ENCODE results near the gene ZFYVE19.

The ZFYVE19 gene

GRCh38 chr15:40770147-40770721 is 36.7 kb upstream of the ZFYVE19 start:
- H3K36me3 Mint-ChIP-seq: peaks cover 3% of the 10 kb centered on the region
- H3K9me3 Mint-ChIP-seq (ENCODE audit: low read depth): no peaks in the 10 kb centered on the region
- no peaks in the 10 kb centered on the region for H3K27me3 Mint-ChIP-seq
- H3K27ac Mint-ChIP-seq: peak overlapping the region; percentile 95
- H3K4me1 Mint-ChIP-seq (ENCODE audit: low read depth): peaks cover 28% of the 10 kb centered on the region
- peak overlapping the region; percentile 79 for H3K4me3 Mint-ChIP-seq

- no peak overlapping the region for H3K4me3 Mint-ChIP-seq
- H3K27ac Mint-ChIP-seq: peak overlapping the region; percentile 72
These were observed 35.6 kb upstream of the ZFYVE19 start for GRCh38 chr15:40771242-40771641.

GRCh38 chr15:40772014-40772413 is 34.9 kb upstream of the ZFYVE19 start:
- H3K36me3 Mint-ChIP-seq: peaks cover 9% of the 10 kb centered on the region
- H3K27me3 Mint-ChIP-seq: no peaks in the 10 kb centered on the region
- no peak overlapping the region for H3K4me3 Mint-ChIP-seq
- H3K9me3 Mint-ChIP-seq (ENCODE audit: low read depth): no peaks in the 10 kb centered on the region
- H3K4me1 Mint-ChIP-seq (ENCODE audit: low read depth): peaks cover 23% of the 10 kb centered on the region
- H3K27ac Mint-ChIP-seq: peak overlapping the region; percentile 22

More at GRCh38 chr15:40771242-40771641, 35.6 kb upstream of the ZFYVE19 start:
- Mint-ChIP-seq H3K9me3 (ENCODE audit: low read depth) (no peaks in the 10 kb centered on the region), H3K27me3 (no peaks in the 10 kb centered on the region), H3K4me1 (ENCODE audit: low read depth) (peaks cover 20% of the 10 kb centered on the region), H3K36me3 (peaks cover 3% of the 10 kb centered on the region)

GRCh38 chr15:40773496-40773895 is 33.4 kb upstream of the ZFYVE19 start:
- Mint-ChIP-seq H3K4me3 (no peak overlapping the region), H3K27me3 (no peaks in the 10 kb centered on the region), H3K9me3 (ENCODE audit: low read depth) (no peaks in the 10 kb centered on the region), H3K36me3 (peaks cover 9% of the 10 kb centered on the region), H3K27ac (no peak overlapping the region), H3K4me1 (ENCODE audit: low read depth) (peaks cover 20% of the 10 kb centered on the region)

- Mint-ChIP-seq H3K4me3 (no peak overlapping the region), H3K9me3 (ENCODE audit: low read depth) (no peaks in the 10 kb centered on the region), H3K27ac (no peak overlapping the region), H3K27me3 (no peaks in the 10 kb centered on the region), H3K36me3 (peaks cover 9% of the 10 kb centered on the region), H3K4me1 (ENCODE audit: low read depth) (peaks cover 16% of the 10 kb centered on the region)
These were observed 33.0 kb upstream of the ZFYVE19 start for GRCh38 chr15:40773902-40774301.

GRCh38 chr15:40775007-40775406 is 31.9 kb upstream of the ZFYVE19 start:
- Mint-ChIP-seq H3K36me3 (peaks cover 9% of the 10 kb centered on the region), H3K4me1 (ENCODE audit: low read depth) (peaks cover 9% of the 10 kb centered on the region), H3K4me3 (no peak overlapping the region), H3K27ac (no peak overlapping the region), H3K27me3 (no peaks in the 10 kb centered on the region), H3K9me3 (ENCODE audit: low read depth) (no peaks in the 10 kb centered on the region)

- H3K36me3 Mint-ChIP-seq: peaks cover 9% of the 10 kb centered on the region
- no peak overlapping the region for H3K4me3 Mint-ChIP-seq
- no peaks in the 10 kb centered on the region for H3K9me3 Mint-ChIP-seq (ENCODE audit: low read depth)
- H3K27ac Mint-ChIP-seq: no peak overlapping the region
- peaks cover 6% of the 10 kb centered on the region for H3K4me1 Mint-ChIP-seq (ENCODE audit: low read depth)
- no peaks in the 10 kb centered on the region for H3K27me3 Mint-ChIP-seq
These were observed 31.0 kb upstream of the ZFYVE19 start for GRCh38 chr15:40775740-40776536.

- H3K36me3 Mint-ChIP-seq: peaks cover 9% of the 10 kb centered on the region
- H3K27me3 Mint-ChIP-seq: no peaks in the 10 kb centered on the region
- H3K4me1 Mint-ChIP-seq (ENCODE audit: low read depth): peaks cover 6% of the 10 kb centered on the region
- H3K4me3 Mint-ChIP-seq: no peak overlapping the region
- no peaks in the 10 kb centered on the region for H3K9me3 Mint-ChIP-seq (ENCODE audit: low read depth)
- H3K27ac Mint-ChIP-seq: no peak overlapping the region
These were observed 30.2 kb upstream of the ZFYVE19 start for GRCh38 chr15:40776537-40777141.

GRCh38 chr15:40782609-40783227 is 24.2 kb upstream of the ZFYVE19 start:
- H3K27me3 Mint-ChIP-seq: no peaks in the 10 kb centered on the region
- no peak overlapping the region for H3K4me3 Mint-ChIP-seq
- no peaks in the 10 kb centered on the region for H3K9me3 Mint-ChIP-seq (ENCODE audit: low read depth)
- H3K36me3 Mint-ChIP-seq: no peaks in the 10 kb centered on the region
- H3K4me1 Mint-ChIP-seq (ENCODE audit: low read depth): peaks cover 19% of the 10 kb centered on the region
- no peak overlapping the region for H3K27ac Mint-ChIP-seq

- no peaks in the 10 kb centered on the region for H3K27me3 Mint-ChIP-seq
- H3K27ac Mint-ChIP-seq: no peak overlapping the region
- no peaks in the 10 kb centered on the region for H3K36me3 Mint-ChIP-seq
- peaks cover 29% of the 10 kb centered on the region for H3K4me1 Mint-ChIP-seq (ENCODE audit: low read depth)
- H3K4me3 Mint-ChIP-seq: no peak overlapping the region
- no peaks in the 10 kb centered on the region for H3K9me3 Mint-ChIP-seq (ENCODE audit: low read depth)
These were observed 21.7 kb upstream of the ZFYVE19 start for GRCh38 chr15:40785164-40785563.

GRCh38 chr15:40785814-40786213 is 21.1 kb upstream of the ZFYVE19 start:
- H3K4me3 Mint-ChIP-seq: no peak overlapping the region
- H3K27ac Mint-ChIP-seq: no peak overlapping the region
- H3K36me3 Mint-ChIP-seq: no peaks in the 10 kb centered on the region
- H3K27me3 Mint-ChIP-seq: no peaks in the 10 kb centered on the region
- H3K4me1 Mint-ChIP-seq (ENCODE audit: low read depth): peaks cover 29% of the 10 kb centered on the region
- no peaks in the 10 kb centered on the region for H3K9me3 Mint-ChIP-seq (ENCODE audit: low read depth)

GRCh38 chr15:40787344-40787841 is 19.5 kb upstream of the ZFYVE19 start:
- peak overlapping the region; percentile 73 for H3K27ac Mint-ChIP-seq
- H3K4me3 Mint-ChIP-seq: peak overlapping the region; percentile 41
- H3K36me3 Mint-ChIP-seq: no peaks in the 10 kb centered on the region

GRCh38 chr15:40787991-40788390 is 18.9 kb upstream of the ZFYVE19 start:
- Mint-ChIP-seq H3K36me3 (no peaks in the 10 kb centered on the region), H3K4me1 (ENCODE audit: low read depth) (peaks cover 27% of the 10 kb centered on the region), H3K9me3 (ENCODE audit: low read depth) (no peaks in the 10 kb centered on the region), H3K27ac (peak overlapping the region; percentile 73), H3K4me3 (no peak overlapping the region), H3K27me3 (no peaks in the 10 kb centered on the region)

More at GRCh38 chr15:40787344-40787841, 19.5 kb upstream of the ZFYVE19 start:
- peaks cover 30% of the 10 kb centered on the region for H3K4me1 Mint-ChIP-seq (ENCODE audit: low read depth)
- no peaks in the 10 kb centered on the region for H3K27me3 Mint-ChIP-seq
- no peaks in the 10 kb centered on the region for H3K9me3 Mint-ChIP-seq (ENCODE audit: low read depth)

- H3K36me3 Mint-ChIP-seq: peaks cover 2% of the 10 kb centered on the region
- H3K9me3 Mint-ChIP-seq (ENCODE audit: low read depth): no peaks in the 10 kb centered on the region
These were observed 17.8 kb upstream of the ZFYVE19 start for GRCh38 chr15:40789119-40789518.

GRCh38 chr15:40789999-40790398 is 16.9 kb upstream of the ZFYVE19 start:
- H3K9me3 Mint-ChIP-seq (ENCODE audit: low read depth): no peaks in the 10 kb centered on the region
- peaks cover 2% of the 10 kb centered on the region for H3K36me3 Mint-ChIP-seq
- H3K4me1 Mint-ChIP-seq (ENCODE audit: low read depth): peaks cover 27% of the 10 kb centered on the region
- no peak overlapping the region for H3K27ac Mint-ChIP-seq
- no peak overlapping the region for H3K4me3 Mint-ChIP-seq
- no peaks in the 10 kb centered on the region for H3K27me3 Mint-ChIP-seq

More at GRCh38 chr15:40789119-40789518, 17.8 kb upstream of the ZFYVE19 start:
- Mint-ChIP-seq H3K27ac (no peak overlapping the region), H3K27me3 (no peaks in the 10 kb centered on the region), H3K4me3 (no peak overlapping the region), H3K4me1 (ENCODE audit: low read depth) (peaks cover 27% of the 10 kb centered on the region)

Measured in activated naive CD8-positive, alpha-beta T cell (primary cell).